MM.1S (cell line): Measurements from ENCODE around the gene GRIK3.

Experiments
- DNase-seq: peaks from one replicate; pipeline ENCODE4 v3.0.0-alpha.2; 2015
- H2AFZ ChIP-seq: fragments of 300-600 bp; sonication (generic); 2 replicates; pipeline ENCODE4 v1.6.0; 2016; ENCODE audit warnings: antibody characterized with exemption, low read length
- H3F3A ChIP-seq: fragments of 300-600 bp; sonication (generic); 2 replicates; pipeline ENCODE4 v1.6.1; 2016; ENCODE audit warnings: mild to moderate bottlenecking, antibody characterized with exemption, low read length, moderate library complexity, mixed read lengths; ENCODE audit not compliant: insufficient read depth
- H3K27ac ChIP-seq: fragments of 300-600 bp; sonication (generic); 2 replicates; pipeline ENCODE4 v1.5.1; 2016; ENCODE audit warnings: mild to moderate bottlenecking, low read length
- H3K27me3 ChIP-seq: fragments of 300-600 bp; sonication (generic); replicated peaks from 2 replicates; pipeline ENCODE4 v1.6.0; 2016; ENCODE audit warnings: low read length; ENCODE audit not compliant: insufficient read depth
- H3K36me3 ChIP-seq: fragments of 300-600 bp; sonication (generic); replicated peaks from 2 replicates; pipeline ENCODE4 v1.6.1; 2016; ENCODE audit warnings: mild to moderate bottlenecking, low read length, mixed read lengths; ENCODE audit not compliant: insufficient read depth
- H3K4me1 ChIP-seq: fragments of 300-600 bp; sonication (generic); 2 replicates; pipeline ENCODE4 v1.6.1; 2016; ENCODE audit warnings: low read length, mixed read lengths
- H3K4me2 ChIP-seq: fragments of 300-600 bp; sonication (generic); 2 replicates; pipeline ENCODE4 v1.6.0; 2016; ENCODE audit warnings: low read depth, low read length
- H3K4me3 ChIP-seq: fragments of 300-600 bp; sonication (generic); 2 replicates; pipeline ENCODE4 v1.5.1; 2016; ENCODE audit warnings: low read length, mixed read lengths
- H3K79me2 ChIP-seq: fragments of 300-600 bp; sonication (generic); 2 replicates; pipeline ENCODE4 v1.6.1; 2016; ENCODE audit warnings: mixed run types, low read length, mixed read lengths
- H3K9ac ChIP-seq: fragments of 300-600 bp; sonication (generic); 2 replicates; pipeline ENCODE4 v1.6.1; 2016; ENCODE audit warnings: low read length, mixed read lengths
- H3K9me2 ChIP-seq: fragments of 300-600 bp; sonication (generic); replicated peaks from 2 replicates; pipeline ENCODE4 v1.6.1; 2016; ENCODE audit warnings: mild to moderate bottlenecking, low read length, mixed read lengths; ENCODE audit not compliant: insufficient read depth
- H3K9me3 ChIP-seq: fragments of 300-600 bp; sonication (generic); replicated peaks from 2 replicates; pipeline ENCODE4 v1.6.1; 2016; ENCODE audit warnings: mild to moderate bottlenecking, low read length, mixed read lengths; ENCODE audit not compliant: insufficient read depth
- H4K20me1 ChIP-seq: fragments of 300-600 bp; sonication (generic); 2 replicates; pipeline ENCODE4 v1.6.1; 2016; ENCODE audit warnings: mild to moderate bottlenecking, low read length, moderate library complexity, mixed read lengths; ENCODE audit not compliant: insufficient read depth
- EZH2 ChIP-seq: fragments of 300-600 bp; sonication (generic); optimal IDR thresholded peaks from 2 replicates; pipeline ENCODE3; 2017; ENCODE audit warnings: low read depth, mild to moderate bottlenecking, antibody characterized with exemption, low read length, mixed read lengths
- EZH2phosphoT487 ChIP-seq: fragments of 300-600 bp; sonication (generic); IDR thresholded peaks from 2 replicates; pipeline ENCODE4 v1.6.1; 2018; ENCODE audit warnings: antibody characterized with exemption, low read length
- TF ChIP-seq, protein P1 (sequence below): fragments of 300-600 bp; sonication (generic); IDR thresholded peaks from 2 replicates; pipeline ENCODE4 v1.5.1; 2016; ENCODE audit warnings: antibody characterized with exemption, low read length, mixed read lengths

GRIK3 gene

DNA sequence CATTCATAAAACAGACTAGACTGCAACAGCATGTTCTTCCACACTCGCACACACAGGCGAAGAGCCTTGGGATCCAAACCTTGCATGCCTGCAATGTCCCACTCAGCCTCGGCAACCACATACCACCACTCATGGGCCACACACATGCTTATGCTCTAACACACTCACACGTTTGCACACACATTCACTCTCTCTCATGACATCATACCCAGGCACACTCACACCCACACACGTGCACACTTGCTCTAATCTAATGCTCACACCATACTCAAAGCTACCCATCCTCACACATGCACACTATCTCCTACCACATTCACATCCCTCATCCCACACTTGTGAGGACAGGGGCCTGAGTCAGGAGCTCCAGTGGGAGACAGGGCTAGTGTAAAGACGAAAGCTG, 50.3 kb downstream of the GRIK3 start:
- TF ChIP-seq EZH2phosphoT487 (no peak), EZH2 (no peak)
- TF ChIP-seq, protein P1, sequence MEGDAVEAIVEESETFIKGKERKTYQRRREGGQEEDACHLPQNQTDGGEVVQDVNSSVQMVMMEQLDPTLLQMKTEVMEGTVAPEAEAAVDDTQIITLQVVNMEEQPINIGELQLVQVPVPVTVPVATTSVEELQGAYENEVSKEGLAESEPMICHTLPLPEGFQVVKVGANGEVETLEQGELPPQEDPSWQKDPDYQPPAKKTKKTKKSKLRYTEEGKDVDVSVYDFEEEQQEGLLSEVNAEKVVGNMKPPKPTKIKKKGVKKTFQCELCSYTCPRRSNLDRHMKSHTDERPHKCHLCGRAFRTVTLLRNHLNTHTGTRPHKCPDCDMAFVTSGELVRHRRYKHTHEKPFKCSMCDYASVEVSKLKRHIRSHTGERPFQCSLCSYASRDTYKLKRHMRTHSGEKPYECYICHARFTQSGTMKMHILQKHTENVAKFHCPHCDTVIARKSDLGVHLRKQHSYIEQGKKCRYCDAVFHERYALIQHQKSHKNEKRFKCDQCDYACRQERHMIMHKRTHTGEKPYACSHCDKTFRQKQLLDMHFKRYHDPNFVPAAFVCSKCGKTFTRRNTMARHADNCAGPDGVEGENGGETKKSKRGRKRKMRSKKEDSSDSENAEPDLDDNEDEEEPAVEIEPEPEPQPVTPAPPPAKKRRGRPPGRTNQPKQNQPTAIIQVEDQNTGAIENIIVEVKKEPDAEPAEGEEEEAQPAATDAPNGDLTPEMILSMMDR = no peak
- no peak overlapping the region for H3K27ac ChIP-seq
- no peak for DNase-seq
- no peaks in the 10 kb centered on the region for H3K9me3 ChIP-seq
- H3K4me3 ChIP-seq = no peak overlapping the region
- no peaks in the 10 kb centered on the region for H3K79me2 ChIP-seq
- no peaks in the 10 kb centered on the region for H3K36me3 ChIP-seq
- H3K27me3 ChIP-seq = peaks cover 69% of the 10 kb centered on the region
- H4K20me1 ChIP-seq = no peaks in the 10 kb centered on the region
- H3F3A ChIP-seq = no peaks in the 10 kb centered on the region
- no peaks in the 10 kb centered on the region for H3K9me2 ChIP-seq
- H2AFZ ChIP-seq = no peak overlapping the region
- H3K4me1 ChIP-seq = no peaks in the 10 kb centered on the region
- H3K4me2 ChIP-seq = no peak overlapping the region
- H3K9ac ChIP-seq = no peak overlapping the region

DNA sequence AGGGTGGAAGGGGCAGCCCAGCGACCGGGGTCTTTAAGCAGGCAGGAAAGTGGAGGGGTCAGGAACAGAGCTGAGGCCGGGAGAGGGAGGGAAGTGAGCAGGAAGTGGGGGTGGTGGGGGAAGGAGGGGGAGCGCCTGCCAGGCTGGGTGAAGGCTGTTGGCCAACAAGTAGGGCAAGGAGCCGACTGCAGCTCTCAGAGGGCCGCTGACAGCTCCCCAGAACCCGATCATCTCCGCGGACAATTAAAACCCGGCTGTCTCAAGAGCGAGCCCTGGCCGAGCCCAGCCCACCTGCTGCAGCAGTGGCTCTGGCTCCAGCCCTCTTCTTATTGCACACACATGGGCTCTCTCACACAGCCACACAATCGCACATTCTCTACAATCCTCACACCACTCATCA, 51.6 kb downstream of the GRIK3 start:
- Histone ChIP-seq H4K20me1 (no peaks in the 10 kb centered on the region), H3F3A (no peaks in the 10 kb centered on the region), H3K36me3 (no peaks in the 10 kb centered on the region), H3K27me3 (peaks cover 69% of the 10 kb centered on the region), H3K9ac (no peak overlapping the region), H3K79me2 (no peaks in the 10 kb centered on the region), H3K27ac (no peak overlapping the region), H3K9me2 (no peaks in the 10 kb centered on the region), H3K4me2 (no peak overlapping the region), H2AFZ (no peak overlapping the region), H3K4me1 (no peaks in the 10 kb centered on the region), H3K9me3 (no peaks in the 10 kb centered on the region), H3K4me3 (no peak overlapping the region)
- DNase-seq = no peak
- TF ChIP-seq, protein P1 = no peak
- TF ChIP-seq EZH2phosphoT487 (no peak), EZH2 (no peak)

DNA sequence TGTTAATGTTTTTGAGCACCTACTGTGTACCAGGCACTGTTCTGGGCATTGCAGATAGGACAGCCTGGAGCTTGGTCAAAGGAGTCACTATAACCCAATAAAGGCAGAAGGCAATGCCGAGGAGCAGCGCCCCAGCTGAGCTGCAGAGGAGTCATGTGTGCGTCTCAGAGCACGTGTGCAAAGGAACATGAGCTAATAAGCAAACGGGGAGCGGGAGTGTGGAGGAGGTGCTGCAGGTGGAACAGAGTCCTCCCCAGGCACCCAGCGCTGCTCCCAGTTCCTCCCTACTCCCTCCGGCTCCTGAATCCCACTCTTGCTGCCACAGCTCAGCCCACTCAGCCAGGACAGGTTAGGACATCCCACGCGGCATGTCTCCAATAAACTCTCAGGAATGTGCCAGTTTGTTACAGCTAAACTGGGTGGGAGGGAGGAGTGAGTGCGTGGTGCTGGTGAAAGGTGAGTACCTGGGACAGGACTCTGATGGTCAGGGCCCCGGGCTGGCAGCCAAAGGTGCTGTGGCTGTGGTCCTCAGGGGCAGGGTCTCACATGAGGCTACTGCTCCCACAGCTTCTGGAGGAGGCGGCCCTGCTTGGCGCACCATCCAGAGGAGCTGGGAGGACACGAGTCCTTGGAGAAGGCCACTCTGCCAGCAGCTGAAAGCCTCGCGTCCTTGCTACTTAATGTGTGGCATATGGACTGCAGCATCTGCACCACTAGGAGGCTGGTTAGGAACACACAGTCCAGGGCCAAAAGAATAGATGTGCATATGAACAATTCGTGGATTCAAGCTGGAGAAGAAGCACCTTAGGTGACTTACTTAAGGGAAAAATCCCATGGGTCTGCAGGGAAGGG, 52.3 kb downstream of the GRIK3 start:
- Histone ChIP-seq H4K20me1 (no peaks in the 10 kb centered on the region), H3K4me3 (no peak overlapping the region), H3F3A (no peaks in the 10 kb centered on the region), H3K9me2 (no peaks in the 10 kb centered on the region), H3K9ac (no peak overlapping the region), H3K79me2 (no peaks in the 10 kb centered on the region), H3K27me3 (peaks cover 70% of the 10 kb centered on the region), H3K9me3 (no peaks in the 10 kb centered on the region), H3K4me1 (no peaks in the 10 kb centered on the region), H3K27ac (no peak overlapping the region), H3K36me3 (no peaks in the 10 kb centered on the region), H3K4me2 (no peak overlapping the region), H2AFZ (no peak overlapping the region)
- no peak for DNase-seq
- TF ChIP-seq, protein P1 = no peak
- TF ChIP-seq EZH2phosphoT487 (no peak), EZH2 (no peak)
